WI38 (cell line): ENCODE results near the gene ZDHHC24.
"Not testable (repeated sequence)": the region's sequence is repeated elsewhere in the genome, so short reads cannot be mapped to it uniquely, and the experiment has no call there.

Source experiments
- H3K4me3 ChIP-seq: 2 replicates; pipeline ENCODE4 v1.5.1; 2011; ENCODE audit warnings: low read depth, mild to moderate bottlenecking, control low read depth, low read length
- CTCF ChIP-seq: IDR thresholded peaks from 2 replicates; pipeline ENCODE4 v1.5.1; 2012; ENCODE audit warnings: low read depth, mild to moderate bottlenecking, control low read depth, low read length

Gene ZDHHC24

GRCh38 chr11:66542362-66542761, 3.5 kb downstream of the ZDHHC24 start:
- no peak overlapping the region for H3K4me3 ChIP-seq
- TF ChIP-seq CTCF = no peak

DNA sequence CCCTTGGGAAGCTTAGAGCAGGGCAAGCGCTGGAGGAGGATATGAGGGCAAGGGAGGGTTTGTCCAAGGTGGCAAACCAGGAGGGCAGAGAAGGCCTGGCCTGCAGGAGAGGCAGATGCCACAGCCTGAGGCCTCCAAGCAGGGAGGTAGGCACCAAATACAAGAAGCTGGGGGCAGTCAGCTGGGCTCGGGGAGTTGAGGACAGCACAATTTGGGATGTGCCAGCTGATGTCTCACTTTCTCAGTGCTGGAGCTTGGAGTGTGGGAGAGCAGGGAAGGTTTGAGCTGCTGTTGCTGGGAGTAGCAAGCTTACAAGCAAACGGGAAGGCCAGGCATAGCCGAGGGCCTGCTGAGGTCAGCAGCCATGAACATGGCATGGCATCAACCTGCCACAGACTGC, 4.0 kb downstream of the ZDHHC24 start:
- no peak for TF ChIP-seq CTCF
- H3K4me3 ChIP-seq = no peak overlapping the region

DNA sequence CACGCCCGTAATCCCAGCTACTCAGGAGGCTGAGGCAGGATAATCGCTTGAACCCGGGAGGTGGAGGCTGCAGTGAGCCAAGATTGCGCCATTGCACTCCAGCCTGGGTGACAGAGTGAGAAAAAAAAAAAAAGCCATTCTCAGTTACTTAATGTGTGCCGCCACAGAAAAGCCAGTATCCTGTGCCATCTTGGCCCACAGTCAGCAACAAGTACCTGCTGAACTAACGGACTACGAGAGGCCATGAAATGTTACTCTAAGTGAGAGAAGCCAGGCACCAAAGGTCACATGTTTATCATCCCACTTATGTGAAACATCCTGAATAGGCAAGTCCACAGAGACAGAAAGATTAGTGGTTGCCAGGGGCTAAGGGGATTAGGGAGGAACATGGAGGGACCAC, 5.2 kb downstream of the ZDHHC24 start:
- not testable (repeated sequence) for H3K4me3 ChIP-seq

- TF ChIP-seq CTCF = no peak
- no peak overlapping the region for H3K4me3 ChIP-seq
These were observed 6.0 kb downstream of the ZDHHC24 start for GRCh38 chr11:66539870-66540213.

GRCh38 chr11:66539170-66539869, 6.5 kb downstream of the ZDHHC24 start:
- H3K4me3 ChIP-seq = no peak overlapping the region
- no peak for TF ChIP-seq CTCF

- TF ChIP-seq CTCF = no peak
- H3K4me3 ChIP-seq = no peak overlapping the region
These were observed 13.1 kb downstream of the ZDHHC24 start for GRCh38 chr11:66532784-66533183.

DNA sequence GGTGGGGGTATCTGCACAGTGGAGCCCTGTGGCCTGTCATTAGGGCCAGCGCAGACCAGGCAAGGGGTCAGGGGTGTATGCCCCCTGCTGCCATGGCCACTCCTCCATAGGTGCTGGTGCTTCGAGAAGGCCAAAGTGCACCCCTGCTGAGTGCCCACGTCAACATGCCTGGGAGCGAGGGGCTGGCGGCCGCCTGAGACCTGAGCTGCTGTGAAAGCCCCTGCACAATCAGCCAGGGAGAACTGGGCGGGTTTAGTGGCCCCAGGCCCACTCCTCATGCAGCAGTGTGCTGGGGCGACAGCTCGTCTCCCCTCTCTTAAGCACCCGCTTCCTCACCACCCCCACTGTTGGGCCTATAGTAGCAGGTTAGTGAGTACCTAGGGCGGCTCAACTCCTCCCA, 14.0 kb downstream of the ZDHHC24 start:
- no peak overlapping the region for H3K4me3 ChIP-seq
- TF ChIP-seq CTCF = no peak
